ENCODE measurements around the gene ZNF639.

DNA sequence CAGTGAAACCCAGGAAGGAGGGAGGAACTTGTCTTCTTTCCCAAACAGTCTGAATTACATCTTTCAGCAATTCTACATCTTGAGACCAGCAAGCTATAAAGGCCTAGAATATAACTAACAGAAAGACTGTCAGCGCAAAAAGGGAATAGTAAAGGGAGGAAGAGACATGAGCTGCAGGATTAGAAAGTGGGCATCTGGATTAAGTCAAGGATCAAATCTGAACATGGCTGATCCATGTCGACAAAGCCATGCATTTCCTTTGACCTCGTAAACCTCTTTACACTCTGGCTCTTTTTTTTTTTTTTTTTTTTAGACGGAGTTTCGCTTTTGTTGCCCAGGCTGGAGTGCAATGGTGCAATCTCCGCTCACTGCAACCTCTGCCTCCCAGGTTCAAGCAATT, 36.5 kb upstream of the ZNF639 start:
- TF ChIP-seq POLR2AphosphoS5 (IDR thresholded peaks at IDR 0.05; ENCODE audit: low read depth, low read length) (no peak), SIN3A (IDR thresholded peaks at IDR 0.05; ENCODE audit: borderline replicate concordance, insufficient read depth, low read length) (no peak), FOXP2 (optimal IDR thresholded peaks at IDR 0.05; ENCODE audit: borderline replicate concordance, extremely low read depth, extremely low read length, insufficient read depth) (no peak), TAF1 (IDR thresholded peaks at IDR 0.05; ENCODE audit: borderline replicate concordance, insufficient read depth, low read length) (no peak)
- TF ChIP-seq, protein P1, sequence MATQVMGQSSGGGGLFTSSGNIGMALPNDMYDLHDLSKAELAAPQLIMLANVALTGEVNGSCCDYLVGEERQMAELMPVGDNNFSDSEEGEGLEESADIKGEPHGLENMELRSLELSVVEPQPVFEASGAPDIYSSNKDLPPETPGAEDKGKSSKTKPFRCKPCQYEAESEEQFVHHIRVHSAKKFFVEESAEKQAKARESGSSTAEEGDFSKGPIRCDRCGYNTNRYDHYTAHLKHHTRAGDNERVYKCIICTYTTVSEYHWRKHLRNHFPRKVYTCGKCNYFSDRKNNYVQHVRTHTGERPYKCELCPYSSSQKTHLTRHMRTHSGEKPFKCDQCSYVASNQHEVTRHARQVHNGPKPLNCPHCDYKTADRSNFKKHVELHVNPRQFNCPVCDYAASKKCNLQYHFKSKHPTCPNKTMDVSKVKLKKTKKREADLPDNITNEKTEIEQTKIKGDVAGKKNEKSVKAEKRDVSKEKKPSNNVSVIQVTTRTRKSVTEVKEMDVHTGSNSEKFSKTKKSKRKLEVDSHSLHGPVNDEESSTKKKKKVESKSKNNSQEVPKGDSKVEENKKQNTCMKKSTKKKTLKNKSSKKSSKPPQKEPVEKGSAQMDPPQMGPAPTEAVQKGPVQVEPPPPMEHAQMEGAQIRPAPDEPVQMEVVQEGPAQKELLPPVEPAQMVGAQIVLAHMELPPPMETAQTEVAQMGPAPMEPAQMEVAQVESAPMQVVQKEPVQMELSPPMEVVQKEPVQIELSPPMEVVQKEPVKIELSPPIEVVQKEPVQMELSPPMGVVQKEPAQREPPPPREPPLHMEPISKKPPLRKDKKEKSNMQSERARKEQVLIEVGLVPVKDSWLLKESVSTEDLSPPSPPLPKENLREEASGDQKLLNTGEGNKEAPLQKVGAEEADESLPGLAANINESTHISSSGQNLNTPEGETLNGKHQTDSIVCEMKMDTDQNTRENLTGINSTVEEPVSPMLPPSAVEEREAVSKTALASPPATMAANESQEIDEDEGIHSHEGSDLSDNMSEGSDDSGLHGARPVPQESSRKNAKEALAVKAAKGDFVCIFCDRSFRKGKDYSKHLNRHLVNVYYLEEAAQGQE (IDR thresholded peaks at IDR 0.05; ENCODE audit: insufficient read depth in 1 of 2, low read depth in 2 of 2, low read length in 2 of 2): no peak

Data from PFSK-1 (cell line).